ENCODE results near the gene SCFD1.
A peak's percentile ranks its signal among the peaks of the same experiment; 100 is the strongest.

SCFD1 gene

GRCh38 chr14:30581283-30581625 is 40.9 kb upstream of the SCFD1 start:
- DNase-seq (ENCODE audit: insufficient read length, low spot score) (no peak), FAIRE-seq (no peak)
- TF ChIP-seq, protein P1, sequence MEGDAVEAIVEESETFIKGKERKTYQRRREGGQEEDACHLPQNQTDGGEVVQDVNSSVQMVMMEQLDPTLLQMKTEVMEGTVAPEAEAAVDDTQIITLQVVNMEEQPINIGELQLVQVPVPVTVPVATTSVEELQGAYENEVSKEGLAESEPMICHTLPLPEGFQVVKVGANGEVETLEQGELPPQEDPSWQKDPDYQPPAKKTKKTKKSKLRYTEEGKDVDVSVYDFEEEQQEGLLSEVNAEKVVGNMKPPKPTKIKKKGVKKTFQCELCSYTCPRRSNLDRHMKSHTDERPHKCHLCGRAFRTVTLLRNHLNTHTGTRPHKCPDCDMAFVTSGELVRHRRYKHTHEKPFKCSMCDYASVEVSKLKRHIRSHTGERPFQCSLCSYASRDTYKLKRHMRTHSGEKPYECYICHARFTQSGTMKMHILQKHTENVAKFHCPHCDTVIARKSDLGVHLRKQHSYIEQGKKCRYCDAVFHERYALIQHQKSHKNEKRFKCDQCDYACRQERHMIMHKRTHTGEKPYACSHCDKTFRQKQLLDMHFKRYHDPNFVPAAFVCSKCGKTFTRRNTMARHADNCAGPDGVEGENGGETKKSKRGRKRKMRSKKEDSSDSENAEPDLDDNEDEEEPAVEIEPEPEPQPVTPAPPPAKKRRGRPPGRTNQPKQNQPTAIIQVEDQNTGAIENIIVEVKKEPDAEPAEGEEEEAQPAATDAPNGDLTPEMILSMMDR (IDR thresholded peaks at IDR 0.05; ENCODE audit: insufficient read depth, missing control alignments), result no peak

- TF ChIP-seq, protein P1 (IDR thresholded peaks at IDR 0.05; ENCODE audit: insufficient read depth, missing control alignments), result no peak
- DNase-seq (ENCODE audit: insufficient read length, low spot score) (no peak), FAIRE-seq (no peak)
These were observed 39.7 kb upstream of the SCFD1 start for GRCh38 chr14:30582376-30582775.

GRCh38 chr14:30584058-30584630 is 38.0 kb upstream of the SCFD1 start:
- FAIRE-seq (peak; percentile 88), DNase-seq (ENCODE audit: insufficient read length, low spot score) (no peak)

DNA sequence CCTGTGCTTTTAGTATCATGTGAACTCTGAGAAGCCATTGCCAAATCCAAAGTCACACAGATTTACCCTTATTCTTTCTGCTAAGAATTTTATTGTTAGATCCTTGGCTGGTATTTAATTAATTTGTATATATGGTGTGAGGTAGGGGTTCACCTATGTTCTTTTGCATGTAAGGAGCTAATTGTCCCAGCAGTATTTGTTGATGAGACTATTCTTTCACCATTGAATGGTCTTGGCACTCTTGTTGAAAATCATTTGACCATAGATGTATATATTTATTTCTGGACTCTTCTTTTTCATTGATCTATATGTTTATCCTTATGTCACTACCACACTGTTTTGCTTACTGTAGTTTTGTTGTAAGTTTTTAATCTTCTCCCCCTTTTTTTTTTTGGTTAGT is 36.9 kb upstream of the SCFD1 start:
- FAIRE-seq (no peak), DNase-seq (ENCODE audit: insufficient read length, low spot score) (no peak)
- TF ChIP-seq, protein P1 (IDR thresholded peaks at IDR 0.05; ENCODE audit: insufficient read depth, missing control alignments), result no peak

More at GRCh38 chr14:30584058-30584630, 38.0 kb upstream of the SCFD1 start:
- TF ChIP-seq, protein P1 (IDR thresholded peaks at IDR 0.05; ENCODE audit: insufficient read depth, missing control alignments), result no peak

- FAIRE-seq, result no peak
- TF ChIP-seq, protein P1 (IDR thresholded peaks at IDR 0.05; ENCODE audit: insufficient read depth, missing control alignments), result no peak
- no peak for DNase-seq (ENCODE audit: insufficient read length, low spot score)
These were observed 35.0 kb upstream of the SCFD1 start for GRCh38 chr14:30587141-30587540.

- FAIRE-seq, result peak; percentile 79
- DNase-seq (ENCODE audit: insufficient read length, low spot score), result no peak
These were observed 33.2 kb upstream of the SCFD1 start for GRCh38 chr14:30588873-30589272.

DNA sequence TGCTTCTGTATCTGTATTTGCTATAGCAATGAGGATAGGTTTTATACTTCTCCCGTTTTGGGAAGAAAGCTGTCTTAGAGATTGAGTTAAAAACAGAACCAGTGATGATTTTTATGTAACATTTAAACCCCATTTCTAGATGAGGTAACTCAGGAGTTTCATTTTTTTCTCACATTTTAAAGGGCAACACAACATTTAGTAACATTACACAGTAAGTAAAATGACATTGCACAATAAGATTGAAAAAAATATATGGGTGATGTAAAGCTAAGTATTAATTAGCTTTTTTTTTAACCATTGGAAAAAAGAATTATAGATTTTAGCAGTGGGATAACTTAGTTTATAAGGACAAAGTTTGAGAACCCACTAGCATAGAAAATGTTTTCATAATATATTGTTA is 25.2 kb upstream of the SCFD1 start:
- TF ChIP-seq, protein P1 (IDR thresholded peaks at IDR 0.05; ENCODE audit: insufficient read depth, missing control alignments), result no peak
- DNase-seq (ENCODE audit: insufficient read length, low spot score), result no peak
- no peak for FAIRE-seq

More at GRCh38 chr14:30588873-30589272, 33.2 kb upstream of the SCFD1 start:
- TF ChIP-seq, protein P1 (IDR thresholded peaks at IDR 0.05; ENCODE audit: insufficient read depth, missing control alignments), result no peak

Data from D721Med (cell line).